Measurements from ENCODE around the gene FAM13B. TPM values are rescaled to one million over a fixed set of nuclear protein-coding genes. Genes with fewer than 3 reads are reported as not detected.
A peak's percentile ranks its signal among the peaks of the same experiment; 100 is the strongest.
"Not testable (repeated sequence)": the region's sequence is repeated elsewhere in the genome, so short reads cannot be mapped to it uniquely, and the experiment has no call there.

Gene FAM13B
- polyA plus RNA-seq, 3 donors: 11.5 to 17.0 (median 12.9) TPM

DNA sequence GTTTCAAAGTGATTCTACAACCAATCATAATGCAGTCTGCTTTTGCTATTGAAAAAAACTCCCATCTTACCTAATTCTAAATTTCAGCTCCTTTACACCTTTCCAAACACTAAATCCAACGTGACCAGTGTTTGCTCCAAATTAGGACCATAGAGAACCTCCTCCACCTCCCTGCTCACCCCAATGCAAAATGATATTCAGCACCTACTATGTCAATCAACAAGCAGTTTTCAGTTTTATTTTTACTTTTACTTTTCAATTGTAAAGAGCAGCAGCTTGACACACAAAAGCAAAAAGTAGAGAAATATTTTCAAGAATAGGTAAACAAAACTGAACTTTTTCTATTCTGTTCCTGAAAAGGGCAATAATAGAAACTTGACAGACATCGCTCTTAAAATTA lies 3.4 kb downstream of the FAM13B start:
- Mint-ChIP-seq H3K9me3 (peaks cover 0 to 2% (median 0%) of the 10 kb centered on the region in 7 donors), H3K36me3 (peaks cover 5 to 7% of the 10 kb centered on the region in 2 donors), H3K27ac (peak overlapping the region in 4 of 7 donors; percentile 5 to 74 (median 20)), H3K4me3 (peak overlapping the region in 1 of 2 donors; percentile 46), H3K4me1 (peaks cover 69% of the 10 kb centered on the region), H3K27me3 (ENCODE audit: low read depth in 3 of 3) (peaks cover 0 to 2% (median 0%) of the 10 kb centered on the region in 3 donors)
- Histone ChIP-seq H3K9ac (ENCODE audit: insufficient read depth, low read length, poor library complexity, severe bottlenecking) (no peak overlapping the region), H3K27me3 (ENCODE audit: control insufficient read depth in 2 of 2, insufficient read depth in 2 of 2, low read length in 2 of 2) (no peaks in the 10 kb centered on the region), H3K4me3 (replicated peaks in 1 of 3; ENCODE audit: low read depth in 2 of 3, low read length in 3 of 3) (no peak overlapping the region), H3K9me3 (replicated peaks in 1 of 2; ENCODE audit: control insufficient read depth in 1 of 2, insufficient read depth in 1 of 2, low read length in 2 of 2) (no peaks in the 10 kb centered on the region), H3K4me1 (ENCODE audit: control insufficient read depth in 1 of 2, insufficient read depth in 2 of 2, low read length in 2 of 2) (peaks cover 42 to 50% of the 10 kb centered on the region in 2 donors), H3K36me3 (replicated peaks in 1 of 2; ENCODE audit: control insufficient read depth in 1 of 2, insufficient read depth in 2 of 2, low read length in 2 of 2) (peaks cover 0 to 7% of the 10 kb centered on the region in 2 donors), H3K27ac (ENCODE audit: low read depth in 1 of 2, low read length in 2 of 2) (peak overlapping the region in 1 of 2 donors; percentile 59), H4K20me1 (ENCODE audit: insufficient read depth, low read length) (peaks cover 78% of the 10 kb centered on the region), H2AFZ (ENCODE audit: insufficient read depth, low read depth, low read length, poor library complexity, severe bottlenecking) (no peak overlapping the region), H3K79me2 (ENCODE audit: insufficient read depth, low read length) (peaks cover 87% of the 10 kb centered on the region), H3K4me2 (replicated peaks; ENCODE audit: extremely low read depth, low read length, poor library complexity, severe bottlenecking) (peak overlapping the region; percentile 14)
- intact Hi-C loops (cut with micrococcal nuclease): no loop called here
- no peak for DNase-seq
- TF ChIP-seq, protein P1, sequence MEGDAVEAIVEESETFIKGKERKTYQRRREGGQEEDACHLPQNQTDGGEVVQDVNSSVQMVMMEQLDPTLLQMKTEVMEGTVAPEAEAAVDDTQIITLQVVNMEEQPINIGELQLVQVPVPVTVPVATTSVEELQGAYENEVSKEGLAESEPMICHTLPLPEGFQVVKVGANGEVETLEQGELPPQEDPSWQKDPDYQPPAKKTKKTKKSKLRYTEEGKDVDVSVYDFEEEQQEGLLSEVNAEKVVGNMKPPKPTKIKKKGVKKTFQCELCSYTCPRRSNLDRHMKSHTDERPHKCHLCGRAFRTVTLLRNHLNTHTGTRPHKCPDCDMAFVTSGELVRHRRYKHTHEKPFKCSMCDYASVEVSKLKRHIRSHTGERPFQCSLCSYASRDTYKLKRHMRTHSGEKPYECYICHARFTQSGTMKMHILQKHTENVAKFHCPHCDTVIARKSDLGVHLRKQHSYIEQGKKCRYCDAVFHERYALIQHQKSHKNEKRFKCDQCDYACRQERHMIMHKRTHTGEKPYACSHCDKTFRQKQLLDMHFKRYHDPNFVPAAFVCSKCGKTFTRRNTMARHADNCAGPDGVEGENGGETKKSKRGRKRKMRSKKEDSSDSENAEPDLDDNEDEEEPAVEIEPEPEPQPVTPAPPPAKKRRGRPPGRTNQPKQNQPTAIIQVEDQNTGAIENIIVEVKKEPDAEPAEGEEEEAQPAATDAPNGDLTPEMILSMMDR (IDR thresholded peaks at IDR 0.05): no peak
- WGBS (ENCODE audit: insufficient coverage): 43% methylated on average over 1 of the region's 2 CpGs

DNA sequence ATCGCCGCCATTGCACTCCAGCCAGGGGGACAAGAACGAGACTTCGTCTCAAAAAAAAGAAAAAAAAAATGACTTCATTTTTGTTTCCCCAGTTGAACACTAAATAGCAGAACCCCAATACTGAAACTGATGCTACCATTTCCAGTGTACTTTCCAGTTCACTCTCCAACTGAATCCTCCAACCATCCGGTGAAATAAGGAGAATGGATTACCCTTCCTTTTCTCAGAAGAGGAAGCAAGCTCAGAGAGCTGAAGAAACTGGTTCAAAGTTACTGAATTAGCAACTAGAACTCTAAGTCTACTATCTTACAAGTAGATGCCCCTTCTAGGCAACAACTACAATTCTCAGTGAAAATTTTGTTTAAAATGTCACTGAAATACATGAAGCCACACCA lies 3.9 kb downstream of the FAM13B start:
- H3K36me3 ChIP-seq (replicated peaks in 1 of 2; ENCODE audit: control insufficient read depth in 1 of 2, insufficient read depth in 2 of 2, low read length in 2 of 2): peaks cover 0 to 7% of the 10 kb centered on the region in 2 donors
- H3K9ac ChIP-seq (ENCODE audit: insufficient read depth, low read length, poor library complexity, severe bottlenecking): no peak overlapping the region
- H3K27ac ChIP-seq (ENCODE audit: low read depth in 1 of 2, low read length in 2 of 2): peak overlapping the region in 1 of 2 donors; percentile 59
- H3K27me3 Mint-ChIP-seq (ENCODE audit: low read depth in 3 of 3): peaks cover 0 to 2% (median 0%) of the 10 kb centered on the region in 3 donors
- peak overlapping the region in 5 of 7 donors; percentile 38 to 87 (median 48) for H3K27ac Mint-ChIP-seq
- peak overlapping the region; percentile 14 for H3K4me2 ChIP-seq (replicated peaks; ENCODE audit: extremely low read depth, low read length, poor library complexity, severe bottlenecking)
- peaks cover 42 to 50% of the 10 kb centered on the region in 2 donors for H3K4me1 ChIP-seq (ENCODE audit: control insufficient read depth in 1 of 2, insufficient read depth in 2 of 2, low read length in 2 of 2)
- no peak overlapping the region for H2AFZ ChIP-seq (ENCODE audit: insufficient read depth, low read depth, low read length, poor library complexity, severe bottlenecking)
- H3K9me3 ChIP-seq (replicated peaks in 1 of 2; ENCODE audit: control insufficient read depth in 1 of 2, insufficient read depth in 1 of 2, low read length in 2 of 2): no peaks in the 10 kb centered on the region
- H3K27me3 ChIP-seq (ENCODE audit: control insufficient read depth in 2 of 2, insufficient read depth in 2 of 2, low read length in 2 of 2): no peaks in the 10 kb centered on the region
- no peak overlapping the region for H3K4me3 ChIP-seq (replicated peaks in 1 of 3; ENCODE audit: low read depth in 2 of 3, low read length in 3 of 3)
- peaks cover 73% of the 10 kb centered on the region for H3K4me1 Mint-ChIP-seq
- peaks cover 92% of the 10 kb centered on the region for H3K79me2 ChIP-seq (ENCODE audit: insufficient read depth, low read length)
- peaks cover 0 to 2% (median 0%) of the 10 kb centered on the region in 7 donors for H3K9me3 Mint-ChIP-seq
- DNase-seq: no peak
- intact Hi-C loops (cut with micrococcal nuclease): no loop called here
- peaks cover 5 to 7% of the 10 kb centered on the region in 2 donors for H3K36me3 Mint-ChIP-seq
- no CpG with 5 or more reads among the region's 5 CpGs for WGBS (ENCODE audit: insufficient coverage)
- TF ChIP-seq, protein P1 (IDR thresholded peaks at IDR 0.05): no peak
- peaks cover 84% of the 10 kb centered on the region for H4K20me1 ChIP-seq (ENCODE audit: insufficient read depth, low read length)
- H3K4me3 Mint-ChIP-seq: no peak overlapping the region

DNA sequence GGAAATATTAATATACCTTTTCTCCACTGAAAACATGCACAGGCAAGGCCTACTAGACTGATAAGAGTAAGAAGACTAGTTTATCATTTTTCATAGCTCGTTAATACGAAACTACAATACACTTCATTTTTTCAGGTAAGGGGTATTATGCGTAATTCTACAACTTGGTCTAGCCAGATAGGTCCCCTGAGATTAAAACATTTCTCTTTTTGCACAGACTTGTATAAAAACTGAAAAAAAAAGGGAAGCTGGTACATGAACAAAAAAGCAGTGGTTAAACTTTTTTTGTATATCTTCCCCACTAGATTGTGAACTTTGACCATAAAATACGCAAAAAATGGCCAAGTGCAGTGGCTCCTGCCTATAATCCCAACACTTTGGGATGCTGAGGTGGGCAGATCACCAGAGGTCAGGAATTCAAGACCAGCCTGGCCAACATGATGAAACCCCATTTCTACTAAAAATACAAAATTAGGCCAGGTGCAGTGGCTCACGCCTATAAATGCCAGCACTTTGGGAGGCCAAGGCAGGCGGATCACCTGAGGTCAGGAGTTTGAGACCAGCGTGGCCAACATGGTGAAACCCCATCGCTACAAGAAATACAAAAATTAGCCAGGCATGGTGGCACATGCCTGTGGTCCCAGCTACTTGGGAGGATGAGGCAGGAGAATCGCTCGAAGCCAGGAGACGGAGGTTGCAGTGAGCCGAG lies 4.5 kb downstream of the FAM13B start:
- H3K9ac ChIP-seq (ENCODE audit: insufficient read depth, low read length, poor library complexity, severe bottlenecking): not testable (repeated sequence)
- H4K20me1 ChIP-seq (ENCODE audit: insufficient read depth, low read length): peaks cover 89% of the 10 kb centered on the region

More for the DNA sequence above, 4.5 kb downstream of the FAM13B start:
- Mint-ChIP-seq H3K27ac (peak overlapping the region in 5 of 7 donors; percentile 35 to 87 (median 48)), H3K4me1 (peaks cover 73% of the 10 kb centered on the region)
- H3K9me3 ChIP-seq (replicated peaks in 1 of 2; ENCODE audit: control insufficient read depth in 1 of 2, insufficient read depth in 1 of 2, low read length in 2 of 2); intact Hi-C loops (cut with micrococcal nuclease); H3K27ac ChIP-seq (ENCODE audit: low read depth in 1 of 2, low read length in 2 of 2); H3K4me3 ChIP-seq (replicated peaks in 1 of 3; ENCODE audit: low read depth in 2 of 3, low read length in 3 of 3); H3K9me3 Mint-ChIP-seq; H3K4me2 ChIP-seq (replicated peaks; ENCODE audit: extremely low read depth, low read length, poor library complexity, severe bottlenecking); H3K36me3 ChIP-seq (replicated peaks in 1 of 2; ENCODE audit: control insufficient read depth in 1 of 2, insufficient read depth in 2 of 2, low read length in 2 of 2); H3K4me3 Mint-ChIP-seq; H3K27me3 ChIP-seq (ENCODE audit: control insufficient read depth in 2 of 2, insufficient read depth in 2 of 2, low read length in 2 of 2); H2AFZ ChIP-seq (ENCODE audit: insufficient read depth, low read depth, low read length, poor library complexity, severe bottlenecking); H3K36me3 Mint-ChIP-seq; DNase-seq; H3K27me3 Mint-ChIP-seq (ENCODE audit: low read depth in 3 of 3): not testable (repeated sequence)
- peaks cover 96% of the 10 kb centered on the region for H3K79me2 ChIP-seq (ENCODE audit: insufficient read depth, low read length)
- WGBS (ENCODE audit: insufficient coverage): 73% methylated on average over 3 of the region's 12 CpGs
- H3K4me1 ChIP-seq (ENCODE audit: control insufficient read depth in 1 of 2, insufficient read depth in 2 of 2, low read length in 2 of 2): peaks cover 38 to 44% of the 10 kb centered on the region in 2 donors
